Panc1 (cell line): Measurements from ENCODE around the gene NLRP11. TPM values are rescaled to one million over a fixed set of nuclear protein-coding genes. Genes with fewer than 3 reads are reported as not detected.

Experiments used
- ATAC-seq: fragments of 200-7000 bp; cut with Tn5 transposase; 2 replicates; pipeline ENCODE4 v1.9.1; 2020; ENCODE audit warnings: mild to moderate bottlenecking, moderate library complexity
- BruUV-seq: library from RNA; stranded (reverse); fragments of 400-500 nt; replicated peaks from 2 replicates; lab custom pipeline; 2021; lab: Mats Ljungman, UMichigan
- CTCF ChIA-PET: fragments of 300-600 bp; sonication (Branson Sonifier 250); formaldehyde crosslinking; loops from one replicate; lab custom pipeline; 2022; ENCODE audit warnings: antibody characterized with exemption; lab: Charles Lee
- POLR2A ChIA-PET: fragments of 300-600 bp; sonication (Branson Sonifier 250); formaldehyde crosslinking; loops from one replicate; lab custom pipeline; 2022; ENCODE audit warnings: antibody characterized with exemption; lab: Charles Lee
- DNase-seq: peaks from one replicate; pipeline ENCODE4 v3.0.0-alpha.2; 2010; ENCODE audit warnings: low read depth, low spot score
- H3K27ac ChIP-seq: 2 replicates; pipeline ENCODE4 v1.5.1; 2011; ENCODE audit warnings: mild to moderate bottlenecking, low read length, inconsistent platforms
- H3K27me3 ChIP-seq: fragments of 200-500 bp; sonication (Bioruptor generic); 2 replicates; pipeline ENCODE4 v1.6.0; 2014; ENCODE audit warnings: low read length, inconsistent platforms; ENCODE audit not compliant: control insufficient read depth, insufficient read depth
- H3K36me3 ChIP-seq: fragments of 200-500 bp; sonication (Bioruptor generic); 2 replicates; pipeline ENCODE4 v1.5.1; 2014; ENCODE audit warnings: inconsistent platforms, mild to moderate bottlenecking, low read length, moderate library complexity; ENCODE audit not compliant: control insufficient read depth, insufficient read depth
- H3K4me1 ChIP-seq: 2 replicates; pipeline ENCODE4 v1.5.1; 2011; ENCODE audit warnings: inconsistent platforms, mild to moderate bottlenecking, low read length, moderate library complexity; ENCODE audit not compliant: control insufficient read depth, insufficient read depth
- H3K4me3 ChIP-seq, 2 experiments: 2 replicates each; pipeline ENCODE4 v1.5.1; 2011 to 2012; ENCODE audit warnings: low read depth in 2 of 2, low read length in 2 of 2, mild to moderate bottlenecking in 2 of 2, inconsistent platforms in 1 of 2, moderate library complexity in 1 of 2
- H3K9me3 ChIP-seq: fragments of 200-500 bp; sonication (Bioruptor generic); 2 replicates; pipeline ENCODE4 v1.5.1; 2014; ENCODE audit warnings: low read depth, mild to moderate bottlenecking, inconsistent platforms, low read length, moderate library complexity; ENCODE audit not compliant: control insufficient read depth, insufficient read depth
- CTCF ChIP-seq: fragments of 450-650 bp; IDR thresholded peaks from 2 replicates; pipeline ENCODE4 v1.5.1; 2017; ENCODE audit warnings: mild to moderate bottlenecking
- POLR2AphosphoS5 ChIP-seq: IDR thresholded peaks from 2 replicates; pipeline ENCODE4 v1.6.1; 2012; ENCODE audit warnings: mild to moderate bottlenecking, low read depth, low read length, moderate library complexity
- REST ChIP-seq, 2 experiments: IDR thresholded peaks; 2 replicates each; pipeline ENCODE4 v1.6.1; 2011 to 2012; ENCODE audit warnings: low read depth in 2 of 2, control low read depth in 1 of 2, low read length in 1 of 2, mild to moderate bottlenecking in 1 of 2, moderate library complexity in 1 of 2; ENCODE audit not compliant: insufficient read depth in 1 of 2
- SIN3A ChIP-seq: IDR thresholded peaks from 2 replicates; pipeline ENCODE4 v1.6.1; 2012; ENCODE audit warnings: low read depth, mild to moderate bottlenecking, low read length, moderate library complexity, borderline replicate concordance; ENCODE audit not compliant: insufficient read depth
- TCF7L2 ChIP-seq: IDR thresholded peaks from 2 replicates; pipeline ENCODE4 v1.6.1; 2011; ENCODE audit warnings: mild to moderate bottlenecking, low read depth, low read length, inconsistent platforms
- in situ Hi-C: cut with HindIII; loops from 2 replicates; pipeline ENCODE4 v1.10.0; 2016; ENCODE audit warnings: low sequenced_read_pairs, low pct_unique_long_range_greater_than_20kb
- intact Hi-C: fragments of 100-400 bp; cut with micrococcal nuclease; formaldehyde crosslinking; loops from one replicate; pipeline ENCODE4 v1.10.0; 2022; ENCODE audit not compliant: unreplicated experiment
- total RNA-seq: library from RNA; stranded (reverse); gene quantifications from one replicate; pipeline ENCODE4 v1.2.1, GENCODE V29; 2021; ENCODE audit not compliant: unreplicated experiment

The NLRP11 gene
- total RNA-seq, 1 experiment from 2014 or later: 0.18 TPM

DNA sequence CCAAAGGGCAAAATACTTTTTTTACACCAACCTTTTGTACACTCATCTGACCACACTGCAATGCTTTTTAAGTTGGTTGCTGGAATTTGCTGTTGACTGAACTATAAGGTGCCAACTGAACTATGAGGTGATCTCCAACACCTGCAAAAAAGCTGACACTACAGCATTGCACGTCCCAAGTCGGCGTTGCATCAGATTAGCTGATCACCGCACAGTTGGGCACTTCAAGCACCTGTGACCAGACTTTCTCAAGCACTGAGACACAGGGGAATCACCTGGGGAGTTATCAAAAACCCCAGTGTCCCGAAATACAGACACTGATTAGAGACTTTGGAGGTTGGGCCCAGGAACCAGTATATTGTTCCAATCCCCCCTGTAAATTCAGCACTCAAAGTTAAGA, 1.1 kb downstream of the NLRP11 start:
- BruUV-seq: no TSS peak
- DNase-seq (no peak), ATAC-seq (no peak)
- in situ Hi-C loops (no loop called here), intact Hi-C loops (no loop called here)
- Histone ChIP-seq H3K36me3 (no peaks in the 10 kb centered on the region), H3K4me3 (no peak overlapping the region), H3K27ac (no peak overlapping the region), H3K4me1 (no peaks in the 10 kb centered on the region), H3K9me3 (no peaks in the 10 kb centered on the region), H3K27me3 (peaks cover 17% of the 10 kb centered on the region)
- TF ChIP-seq SIN3A (no peak), CTCF (no peak), REST (IDR thresholded peaks at IDR 0.05; ENCODE audit: insufficient read depth in 1 of 2, low read depth in 2 of 2, low read length in 1 of 2) (no peak), TCF7L2 (no peak), POLR2AphosphoS5 (no peak)
- ChIA-PET POLR2A (no interaction called here), CTCF (no interaction called here)

DNA sequence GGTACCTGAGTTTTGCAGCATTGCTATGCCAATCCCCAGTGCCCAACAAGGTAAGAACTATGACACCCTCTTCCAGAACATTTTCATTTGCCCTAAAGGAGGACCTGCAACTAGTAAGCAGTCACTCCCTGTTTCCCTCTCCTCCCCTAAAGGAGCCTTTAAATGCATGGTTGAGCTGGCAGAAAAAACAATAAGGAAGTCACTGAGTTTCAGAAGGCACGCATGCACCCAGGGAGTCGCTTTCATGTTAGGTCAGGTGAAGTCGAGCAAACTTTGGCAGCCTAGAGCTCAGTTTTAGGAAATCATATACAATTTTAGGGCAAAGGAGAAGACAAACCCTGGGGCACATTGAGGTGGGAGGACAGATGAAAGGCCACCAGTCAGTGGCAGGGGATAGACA, 11.8 kb downstream of the NLRP11 start:
- TF ChIP-seq POLR2AphosphoS5 (no peak), CTCF (no peak), REST (IDR thresholded peaks at IDR 0.05; ENCODE audit: insufficient read depth in 1 of 2, low read depth in 2 of 2, low read length in 1 of 2) (no peak)
- no TSS peak for BruUV-seq
- ATAC-seq (no peak), DNase-seq (no peak)
- H3K36me3 ChIP-seq: no peaks in the 10 kb centered on the region
- H3K27ac ChIP-seq: no peak overlapping the region
- POLR2A ChIA-PET: interaction anchor here (0.7 kb wide), 1 partner anchor 12 kb away, joined by 7 read pairs; no protein-coding TSS in a partner anchor
- peaks cover 34% of the 10 kb centered on the region for H3K27me3 ChIP-seq
- H3K4me3 ChIP-seq: no peak overlapping the region
- no peaks in the 10 kb centered on the region for H3K9me3 ChIP-seq
- CTCF ChIA-PET: no interaction called here
- no peaks in the 10 kb centered on the region for H3K4me1 ChIP-seq
- intact Hi-C loops: no loop called here
- in situ Hi-C loops: no loop called here
